ENCODE results near the gene PLCL2. TPM values are rescaled to one million over a fixed set of nuclear protein-coding genes. Genes with fewer than 3 reads are reported as not detected.

The PLCL2 gene
- total RNA-seq, 1 donor from 2014 or later: 1.6 TPM

GRCh38 chr3:17047894-17048293 is 163.1 kb downstream of the PLCL2 start:
- Histone ChIP-seq H3K4me3 (ENCODE audit: low read depth, low read length) (no peak overlapping the region), H3K27me3 (ENCODE audit: control insufficient read depth, insufficient read depth, low read length) (no peaks in the 10 kb centered on the region), H3K36me3 (ENCODE audit: control insufficient read depth, insufficient read depth, low read length) (no peaks in the 10 kb centered on the region)
- TF ChIP-seq CTCF (IDR thresholded peaks at IDR 0.05; ENCODE audit: insufficient read depth, low read length, severe bottlenecking): no peak
- FAIRE-seq (no peak), DNase-seq (ENCODE audit: low read depth) (no peak)

GRCh38 chr3:17050071-17050470 is 165.3 kb downstream of the PLCL2 start:
- DNase-seq (ENCODE audit: low read depth): no peak
- TF ChIP-seq CTCF (IDR thresholded peaks at IDR 0.05; ENCODE audit: insufficient read depth, low read length, severe bottlenecking): no peak
- no peak overlapping the region for H3K4me3 ChIP-seq (ENCODE audit: low read depth, low read length)
- no peak for FAIRE-seq
- H3K27me3 ChIP-seq (ENCODE audit: control insufficient read depth, insufficient read depth, low read length): no peaks in the 10 kb centered on the region
- H3K36me3 ChIP-seq (ENCODE audit: control insufficient read depth, insufficient read depth, low read length): no peaks in the 10 kb centered on the region

- DNase-seq (ENCODE audit: low read depth) (no peak), FAIRE-seq (no peak)
- Histone ChIP-seq H3K4me3 (ENCODE audit: low read depth, low read length) (no peak overlapping the region), H3K36me3 (ENCODE audit: control insufficient read depth, insufficient read depth, low read length) (no peaks in the 10 kb centered on the region), H3K27me3 (ENCODE audit: control insufficient read depth, insufficient read depth, low read length) (no peaks in the 10 kb centered on the region)
- TF ChIP-seq CTCF (IDR thresholded peaks at IDR 0.05; ENCODE audit: insufficient read depth, low read length, severe bottlenecking): no peak
These were observed 165.8 kb downstream of the PLCL2 start for GRCh38 chr3:17050506-17050905.

- Histone ChIP-seq H3K27me3 (ENCODE audit: control insufficient read depth, insufficient read depth, low read length) (no peaks in the 10 kb centered on the region), H3K36me3 (ENCODE audit: control insufficient read depth, insufficient read depth, low read length) (no peaks in the 10 kb centered on the region), H3K4me3 (ENCODE audit: low read depth, low read length) (no peak overlapping the region)
- no peak for DNase-seq (ENCODE audit: low read depth)
- no peak for TF ChIP-seq CTCF (IDR thresholded peaks at IDR 0.05; ENCODE audit: insufficient read depth, low read length, severe bottlenecking)
- FAIRE-seq: no peak
These were observed 167.6 kb downstream of the PLCL2 start for GRCh38 chr3:17052363-17052762.

GRCh38 chr3:17054301-17054981 is 169.7 kb downstream of the PLCL2 start:
- no peak overlapping the region for H3K4me3 ChIP-seq (ENCODE audit: low read depth, low read length)
- no peaks in the 10 kb centered on the region for H3K36me3 ChIP-seq (ENCODE audit: control insufficient read depth, insufficient read depth, low read length)
- no peak for FAIRE-seq
- DNase-seq (ENCODE audit: low read depth): no peak
- TF ChIP-seq CTCF (IDR thresholded peaks at IDR 0.05; ENCODE audit: insufficient read depth, low read length, severe bottlenecking): no peak
- H3K27me3 ChIP-seq (ENCODE audit: control insufficient read depth, insufficient read depth, low read length): no peaks in the 10 kb centered on the region

- no peaks in the 10 kb centered on the region for H3K27me3 ChIP-seq (ENCODE audit: control insufficient read depth, insufficient read depth, low read length)
- TF ChIP-seq CTCF (IDR thresholded peaks at IDR 0.05; ENCODE audit: insufficient read depth, low read length, severe bottlenecking): no peak
- no peak overlapping the region for H3K4me3 ChIP-seq (ENCODE audit: low read depth, low read length)
- H3K36me3 ChIP-seq (ENCODE audit: control insufficient read depth, insufficient read depth, low read length): no peaks in the 10 kb centered on the region
- FAIRE-seq (no peak), DNase-seq (ENCODE audit: low read depth) (no peak)
These were observed 170.2 kb downstream of the PLCL2 start for GRCh38 chr3:17054982-17055343.

Measured in bronchial epithelial cell (primary cell).